HepG2 (cell line): ENCODE results near the gene RBCK1. TPM values are rescaled to one million over a fixed set of nuclear protein-coding genes. Genes with fewer than 3 reads are reported as not detected.

Source experiments
- ERF ChIP-seq: IDR thresholded peaks from 2 replicates; pipeline ENCODE4 v1.6.1; 2018; ENCODE audit warnings: missing biosample characterization, missing genetic modification reagents
- GABPB1 ChIP-seq: IDR thresholded peaks from 2 replicates; pipeline ENCODE4 v1.6.1; 2016; ENCODE audit warnings: mild to moderate bottlenecking, missing genetic modification reagents, moderate library complexity, missing compliant biosample characterization
- MTF1 ChIP-seq: sonication (generic); formaldehyde crosslinking; IDR thresholded peaks from 2 replicates; pipeline ENCODE4 v1.5.0; 2020; ENCODE audit warnings: missing genetic modification reagents
- PAWR ChIP-seq: sonication (generic); formaldehyde crosslinking; IDR thresholded peaks from 2 replicates; pipeline ENCODE4 v1.4.0; 2020; ENCODE audit warnings: missing genetic modification reagents, mild to moderate bottlenecking, borderline replicate concordance
- RAD21 ChIP-seq: fragments of 450-650 bp; formaldehyde crosslinking; IDR thresholded peaks from 2 replicates; pipeline ENCODE4 v1.5.0; 2020; ENCODE audit warnings: mild to moderate bottlenecking
- TFDP2 ChIP-seq: sonication (generic); formaldehyde crosslinking; IDR thresholded peaks from 2 replicates; pipeline ENCODE4 v1.4.0; 2020; ENCODE audit warnings: missing genetic modification reagents
- ZC3H4 ChIP-seq: sonication (generic); formaldehyde crosslinking; IDR thresholded peaks from 2 replicates; pipeline ENCODE4 v1.4.0; 2020; ENCODE audit warnings: missing genetic modification reagents, borderline replicate concordance
- ZNF121 ChIP-seq: sonication (generic); formaldehyde crosslinking; IDR thresholded peaks from 2 replicates; pipeline ENCODE4 v1.5.0; 2020; ENCODE audit warnings: mild to moderate bottlenecking, missing genetic modification reagents
- ZNF510 ChIP-seq: sonication (generic); formaldehyde crosslinking; IDR thresholded peaks from 2 replicates; pipeline ENCODE4 v1.4.0; 2020; ENCODE audit warnings: low read depth, mild to moderate bottlenecking, missing genetic modification reagents
- ZNF749 ChIP-seq: sonication (generic); formaldehyde crosslinking; IDR thresholded peaks from 2 replicates; pipeline ENCODE4 v1.8.0; 2022; ENCODE audit warnings: mild to moderate bottlenecking, missing genetic modification reagents, moderate library complexity, borderline replicate concordance
- polyA plus RNA-seq, 8 experiments: library from polyadenylated mRNA; depleted of rRNA in 3 of 8; stranded (reverse) in 7 of 8; unstranded in 1 of 8; fragments of >200 nt; fragmentation: Illumina TruSeq in 4 of 8; extraction: Trizol in 4 of 8; gene quantifications; 2 replicates each; pipeline versions ENCODE4 v1.2.1 to v1.2.3, GENCODE V29; 2011 to 2016; ENCODE audit warnings: low read depth in 4 of 8, missing spikeins in 1 of 8, mixed read lengths in 1 of 8; ENCODE audit not compliant: insufficient read depth in 1 of 8
- total RNA-seq, 5 experiments: library from RNA; depleted of rRNA; stranded (reverse); fragments of >200 nt; fragmentation: Illumina TruSeq; extraction: Trizol; gene quantifications; 2 replicates each; pipeline ENCODE4 v1.2.3, GENCODE V29; 2016; ENCODE audit warnings: low read depth in 1 of 5
- TF ChIP-seq, protein P1 (sequence below): sonication (generic); formaldehyde crosslinking; IDR thresholded peaks from 2 replicates; pipeline ENCODE4 v1.4.0; 2020; ENCODE audit warnings: missing genetic modification reagents, mild to moderate bottlenecking, borderline replicate concordance
- TF ChIP-seq, protein P2 (sequence below): sonication (generic); formaldehyde crosslinking; IDR thresholded peaks from 2 replicates; pipeline ENCODE4 v1.5.1; 2020; ENCODE audit warnings: missing genetic modification reagents, mild to moderate bottlenecking, borderline replicate concordance
- TF ChIP-seq, protein P3 (sequence below): IDR thresholded peaks from 2 replicates; pipeline ENCODE4 v1.6.1; 2016
- TF ChIP-seq, protein P4 (sequence below): sonication (generic); formaldehyde crosslinking; IDR thresholded peaks from 2 replicates; pipeline ENCODE4 v1.5.1; 2020; ENCODE audit warnings: mild to moderate bottlenecking, missing genetic modification reagents, moderate library complexity

The RBCK1 gene
- total and polyA plus RNA-seq, 2 of the 13 experiments (the other 11 are each of a cell fraction or from before 2014, with no cell fraction given), result 149 to 215 TPM

DNA sequence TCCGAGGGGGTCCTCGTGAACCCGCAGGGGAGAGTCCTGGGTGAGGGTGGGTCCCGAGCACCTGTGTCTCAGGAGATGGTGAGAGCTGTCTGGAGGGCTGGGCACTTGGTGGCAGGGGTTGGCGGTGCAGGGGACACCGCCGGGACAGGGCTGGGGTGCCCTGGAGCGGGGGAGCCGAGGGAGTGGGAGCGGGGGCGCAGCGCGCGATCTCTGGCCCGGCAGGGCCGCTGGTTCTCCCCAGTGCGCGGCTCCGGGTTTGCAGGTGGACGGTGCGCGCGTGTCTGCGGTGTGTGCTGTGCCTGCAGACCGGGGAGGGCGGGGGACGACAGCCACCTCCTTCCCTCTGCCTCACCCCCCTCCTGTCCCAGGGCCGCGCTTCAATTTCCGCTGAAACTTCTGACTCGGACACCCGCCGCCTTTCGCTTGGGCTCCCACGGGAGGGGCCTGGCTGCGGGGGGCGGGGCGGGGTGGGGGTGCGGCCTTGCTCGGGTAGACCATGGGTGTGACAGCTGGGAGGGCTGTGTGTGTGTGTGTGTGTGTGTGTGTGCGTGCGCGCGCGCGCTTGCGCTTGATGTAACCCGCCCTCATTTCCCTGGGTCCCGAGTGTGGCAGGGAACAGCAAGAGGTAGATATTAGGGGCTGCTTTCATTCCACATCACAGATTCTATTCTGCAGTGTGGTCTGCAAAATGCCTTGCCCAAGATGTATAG is 26.4 kb upstream of the RBCK1 start (continued):
- TF ChIP-seq, protein P1, sequence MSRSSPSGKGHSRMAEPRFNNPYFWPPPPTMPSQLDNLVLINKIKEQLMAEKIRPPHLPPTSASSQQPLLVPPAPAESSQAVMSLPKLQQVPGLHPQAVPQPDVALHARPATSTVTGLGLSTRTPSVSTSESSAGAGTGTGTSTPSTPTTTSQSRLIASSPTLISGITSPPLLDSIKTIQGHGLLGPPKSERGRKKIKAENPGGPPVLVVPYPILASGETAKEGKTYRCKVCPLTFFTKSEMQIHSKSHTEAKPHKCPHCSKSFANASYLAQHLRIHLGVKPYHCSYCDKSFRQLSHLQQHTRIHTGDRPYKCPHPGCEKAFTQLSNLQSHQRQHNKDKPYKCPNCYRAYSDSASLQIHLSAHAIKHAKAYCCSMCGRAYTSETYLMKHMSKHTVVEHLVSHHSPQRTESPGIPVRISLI (CRISPR knock-in tag), result peak; percentile 45; the same call in 1 of the 2 replicates
- TF ChIP-seq ZNF749, result peak; percentile 33; the same call in 1 of the 2 replicates
- TF ChIP-seq ZC3H4 (CRISPR knock-in tag), result peak; percentile 98
- TF ChIP-seq, protein P2, sequence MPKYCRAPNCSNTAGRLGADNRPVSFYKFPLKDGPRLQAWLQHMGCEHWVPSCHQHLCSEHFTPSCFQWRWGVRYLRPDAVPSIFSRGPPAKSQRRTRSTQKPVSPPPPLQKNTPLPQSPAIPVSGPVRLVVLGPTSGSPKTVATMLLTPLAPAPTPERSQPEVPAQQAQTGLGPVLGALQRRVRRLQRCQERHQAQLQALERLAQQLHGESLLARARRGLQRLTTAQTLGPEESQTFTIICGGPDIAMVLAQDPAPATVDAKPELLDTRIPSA (CRISPR knock-in tag), result peak; percentile 80; the same call in 1 of the 2 replicates
- TF ChIP-seq PAWR (CRISPR knock-in tag), result no peak
- TF ChIP-seq MTF1 (CRISPR knock-in tag), result peak; percentile 3; the same call in 1 of the 2 replicates
- TF ChIP-seq, protein P3, sequence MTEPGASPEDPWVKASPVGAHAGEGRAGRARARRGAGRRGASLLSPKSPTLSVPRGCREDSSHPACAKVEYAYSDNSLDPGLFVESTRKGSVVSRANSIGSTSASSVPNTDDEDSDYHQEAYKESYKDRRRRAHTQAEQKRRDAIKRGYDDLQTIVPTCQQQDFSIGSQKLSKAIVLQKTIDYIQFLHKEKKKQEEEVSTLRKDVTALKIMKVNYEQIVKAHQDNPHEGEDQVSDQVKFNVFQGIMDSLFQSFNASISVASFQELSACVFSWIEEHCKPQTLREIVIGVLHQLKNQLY (CRISPR knock-in tag), result no peak
- TF ChIP-seq ZNF510 (CRISPR knock-in tag), result no peak
- peak; percentile 72 for TF ChIP-seq RAD21 (CRISPR knock-in tag)
- peak; percentile 82 for TF ChIP-seq GABPB1 (CRISPR knock-in tag)
- TF ChIP-seq, protein P4, sequence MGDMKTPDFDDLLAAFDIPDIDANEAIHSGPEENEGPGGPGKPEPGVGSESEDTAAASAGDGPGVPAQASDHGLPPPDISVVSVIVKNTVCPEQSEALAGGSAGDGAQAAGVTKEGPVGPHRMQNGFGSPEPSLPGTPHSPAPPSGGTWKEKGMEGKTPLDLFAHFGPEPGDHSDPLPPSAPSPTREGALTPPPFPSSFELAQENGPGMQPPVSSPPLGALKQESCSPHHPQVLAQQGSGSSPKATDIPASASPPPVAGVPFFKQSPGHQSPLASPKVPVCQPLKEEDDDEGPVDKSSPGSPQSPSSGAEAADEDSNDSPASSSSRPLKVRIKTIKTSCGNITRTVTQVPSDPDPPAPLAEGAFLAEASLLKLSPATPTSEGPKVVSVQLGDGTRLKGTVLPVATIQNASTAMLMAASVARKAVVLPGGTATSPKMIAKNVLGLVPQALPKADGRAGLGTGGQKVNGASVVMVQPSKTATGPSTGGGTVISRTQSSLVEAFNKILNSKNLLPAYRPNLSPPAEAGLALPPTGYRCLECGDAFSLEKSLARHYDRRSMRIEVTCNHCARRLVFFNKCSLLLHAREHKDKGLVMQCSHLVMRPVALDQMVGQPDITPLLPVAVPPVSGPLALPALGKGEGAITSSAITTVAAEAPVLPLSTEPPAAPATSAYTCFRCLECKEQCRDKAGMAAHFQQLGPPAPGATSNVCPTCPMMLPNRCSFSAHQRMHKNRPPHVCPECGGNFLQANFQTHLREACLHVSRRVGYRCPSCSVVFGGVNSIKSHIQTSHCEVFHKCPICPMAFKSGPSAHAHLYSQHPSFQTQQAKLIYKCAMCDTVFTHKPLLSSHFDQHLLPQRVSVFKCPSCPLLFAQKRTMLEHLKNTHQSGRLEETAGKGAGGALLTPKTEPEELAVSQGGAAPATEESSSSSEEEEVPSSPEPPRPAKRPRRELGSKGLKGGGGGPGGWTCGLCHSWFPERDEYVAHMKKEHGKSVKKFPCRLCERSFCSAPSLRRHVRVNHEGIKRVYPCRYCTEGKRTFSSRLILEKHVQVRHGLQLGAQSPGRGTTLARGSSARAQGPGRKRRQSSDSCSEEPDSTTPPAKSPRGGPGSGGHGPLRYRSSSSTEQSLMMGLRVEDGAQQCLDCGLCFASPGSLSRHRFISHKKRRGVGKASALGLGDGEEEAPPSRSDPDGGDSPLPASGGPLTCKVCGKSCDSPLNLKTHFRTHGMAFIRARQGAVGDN (CRISPR knock-in tag), result peak; percentile 88
- peak; percentile 40 for TF ChIP-seq TFDP2 (CRISPR knock-in tag)
- TF ChIP-seq ZNF121 (CRISPR knock-in tag), result peak; percentile 19; the same call in 1 of the 2 replicates
- TF ChIP-seq ERF (CRISPR knock-in tag), result peak; percentile 40; the same call in 1 of the 2 replicates
